HUES64 (cell line): ENCODE data around the gene SCAF8.

Experiments
- H3K27ac ChIP-seq: 2 replicates; pipeline ENCODE4 v1.7.0; 2013; ENCODE audit warnings: low read depth, low read length, inconsistent platforms
- H3K27me3 ChIP-seq: 2 replicates; pipeline ENCODE4 v1.6.1; 2013; ENCODE audit warnings: mild to moderate bottlenecking, low read length; ENCODE audit not compliant: insufficient read depth
- H3K36me3 ChIP-seq: 2 replicates; pipeline ENCODE4 v1.6.1; 2013; ENCODE audit warnings: mild to moderate bottlenecking, low read length; ENCODE audit not compliant: insufficient read depth
- H3K4me1 ChIP-seq: 2 replicates; pipeline ENCODE4 v1.6.1; 2013; ENCODE audit warnings: mild to moderate bottlenecking, low read length, moderate library complexity; ENCODE audit not compliant: insufficient read depth
- H3K4me3 ChIP-seq: 2 replicates; pipeline ENCODE4 v1.5.1; 2013; ENCODE audit warnings: mild to moderate bottlenecking, low read length, moderate library complexity
- H3K9ac ChIP-seq: 2 replicates; pipeline ENCODE4 v1.6.1; 2013; ENCODE audit warnings: mild to moderate bottlenecking, low read depth, low read length
- H3K9me3 ChIP-seq: 2 replicates; pipeline ENCODE4 v1.6.1; 2013; ENCODE audit warnings: low read depth, low read length; ENCODE audit not compliant: insufficient read depth
- WGBS: fragments of 150-250, 120-280 bp; methylation state at CpG from one replicate; pipeline ENCODE4 v1.1.7; 2013; ENCODE audit warnings: missing lambda C conversion rate; 5-methylcytosine and 5-hydroxymethylcytosine counted together

Gene SCAF8

GRCh38 chr6:154842833-154843232 is 109.6 kb downstream of the SCAF8 start:
- no peak overlapping the region for H3K9ac ChIP-seq
- H3K36me3 ChIP-seq, result peaks cover 5% of the 10 kb centered on the region; the same call in 1 of the 2 replicates
- H3K4me1 ChIP-seq, result peaks cover 28% of the 10 kb centered on the region
- no peaks in the 10 kb centered on the region for H3K9me3 ChIP-seq
- no peaks in the 10 kb centered on the region for H3K27me3 ChIP-seq
- 50% methylated on average over 1 of the region's 2 CpGs for WGBS
- H3K4me3 ChIP-seq, result no peak overlapping the region
- H3K27ac ChIP-seq, result no peak overlapping the region

GRCh38 chr6:154847318-154847717 is 114.1 kb downstream of the SCAF8 start:
- Histone ChIP-seq H3K36me3 (no peaks in the 10 kb centered on the region), H3K27ac (no peak overlapping the region), H3K27me3 (no peaks in the 10 kb centered on the region), H3K9me3 (no peaks in the 10 kb centered on the region), H3K4me3 (no peak overlapping the region), H3K4me1 (peaks cover 20% of the 10 kb centered on the region), H3K9ac (no peak overlapping the region)
- WGBS, result 100% methylated on average over 1 of the region's 2 CpGs

GRCh38 chr6:154848580-154848979 is 115.4 kb downstream of the SCAF8 start:
- Histone ChIP-seq H3K4me3 (no peak overlapping the region), H3K9ac (no peak overlapping the region), H3K27me3 (no peaks in the 10 kb centered on the region), H3K9me3 (no peaks in the 10 kb centered on the region), H3K36me3 (no peaks in the 10 kb centered on the region), H3K4me1 (peaks cover 19% of the 10 kb centered on the region), H3K27ac (no peak overlapping the region)

- Histone ChIP-seq H3K27ac (no peak overlapping the region), H3K27me3 (no peaks in the 10 kb centered on the region), H3K4me3 (no peak overlapping the region), H3K9me3 (no peaks in the 10 kb centered on the region), H3K9ac (no peak overlapping the region), H3K4me1 (peaks cover 16% of the 10 kb centered on the region), H3K36me3 (no peaks in the 10 kb centered on the region)
- 95% methylated on average over 1 of the region's 1 CpG for WGBS
Measured at GRCh38 chr6:154849475-154849874, 116.3 kb downstream of the SCAF8 start.

- H3K4me3 ChIP-seq, result no peak overlapping the region
- H3K4me1 ChIP-seq, result peaks cover 9% of the 10 kb centered on the region
- no peaks in the 10 kb centered on the region for H3K9me3 ChIP-seq
- H3K9ac ChIP-seq, result no peak overlapping the region
- H3K36me3 ChIP-seq, result no peaks in the 10 kb centered on the region
- H3K27ac ChIP-seq, result no peak overlapping the region
- WGBS, result 95% methylated on average over 3 of the region's 3 CpGs
- H3K27me3 ChIP-seq, result no peaks in the 10 kb centered on the region
Measured at GRCh38 chr6:154852687-154853086, 119.5 kb downstream of the SCAF8 start.

GRCh38 chr6:154857529-154857928 is 124.3 kb downstream of the SCAF8 start:
- WGBS, result 98% methylated on average over 5 of the region's 5 CpGs
- Histone ChIP-seq H3K36me3 (peaks cover 5% of the 10 kb centered on the region; the same call in 1 of the 2 replicates), H3K27me3 (no peaks in the 10 kb centered on the region), H3K4me1 (no peaks in the 10 kb centered on the region), H3K9ac (no peak overlapping the region), H3K9me3 (no peaks in the 10 kb centered on the region), H3K27ac (no peak overlapping the region), H3K4me3 (no peak overlapping the region)

- no peaks in the 10 kb centered on the region for H3K9me3 ChIP-seq
- H3K4me1 ChIP-seq, result peaks cover 11% of the 10 kb centered on the region
- H3K9ac ChIP-seq, result no peak overlapping the region
- no peak overlapping the region for H3K4me3 ChIP-seq
- H3K27me3 ChIP-seq, result no peaks in the 10 kb centered on the region
- 100% methylated on average over 1 of the region's 1 CpG for WGBS
- peaks cover 5% of the 10 kb centered on the region; the same call in 1 of the 2 replicates for H3K36me3 ChIP-seq
- H3K27ac ChIP-seq, result no peak overlapping the region
Measured at GRCh38 chr6:154861825-154862224, 128.6 kb downstream of the SCAF8 start.

- Histone ChIP-seq H3K9ac (no peak overlapping the region), H3K27ac (no peak overlapping the region), H3K4me1 (peaks cover 11% of the 10 kb centered on the region), H3K4me3 (no peak overlapping the region), H3K36me3 (peaks cover 5% of the 10 kb centered on the region; the same call in 1 of the 2 replicates), H3K27me3 (no peaks in the 10 kb centered on the region), H3K9me3 (no peaks in the 10 kb centered on the region)
- WGBS, result 95% methylated on average over 11 of the region's 11 CpGs
Measured at GRCh38 chr6:154862536-154862935, 129.3 kb downstream of the SCAF8 start.

- no peak overlapping the region for H3K4me3 ChIP-seq
Measured at GRCh38 chr6:154864066-154864430, 130.8 kb downstream of the SCAF8 start.

GRCh38 chr6:154865291-154865690 is 132.1 kb downstream of the SCAF8 start:
- H3K9me3 ChIP-seq, result no peaks in the 10 kb centered on the region
- H3K9ac ChIP-seq, result no peak overlapping the region
- 93% methylated on average over 4 of the region's 4 CpGs for WGBS

More at GRCh38 chr6:154864066-154864430, 130.8 kb downstream of the SCAF8 start:
- H3K27ac ChIP-seq, result peak overlapping the region; percentile 24; the same call in 1 of the 2 replicates
- H3K9me3 ChIP-seq, result no peaks in the 10 kb centered on the region
- peaks cover 11% of the 10 kb centered on the region for H3K4me1 ChIP-seq
- no peak overlapping the region for H3K9ac ChIP-seq
- H3K36me3 ChIP-seq, result peaks cover 5% of the 10 kb centered on the region; the same call in 1 of the 2 replicates
- no peaks in the 10 kb centered on the region for H3K27me3 ChIP-seq
- WGBS, result 75% methylated on average over 3 of the region's 3 CpGs

GRCh38 chr6:154868143-154868594 is 135.0 kb downstream of the SCAF8 start:
- WGBS, result 79% methylated on average over 6 of the region's 6 CpGs
- peaks cover 20% of the 10 kb centered on the region for H3K4me1 ChIP-seq

More at GRCh38 chr6:154865291-154865690, 132.1 kb downstream of the SCAF8 start:
- Histone ChIP-seq H3K4me3 (no peak overlapping the region), H3K4me1 (peaks cover 11% of the 10 kb centered on the region), H3K27me3 (no peaks in the 10 kb centered on the region), H3K36me3 (peaks cover 5% of the 10 kb centered on the region; the same call in 1 of the 2 replicates), H3K27ac (no peak overlapping the region)

GRCh38 chr6:154872542-154873114 is 139.4 kb downstream of the SCAF8 start:
- Histone ChIP-seq H3K4me1 (peaks cover 37% of the 10 kb centered on the region), H3K27me3 (no peaks in the 10 kb centered on the region), H3K4me3 (no peak overlapping the region), H3K27ac (no peak overlapping the region), H3K9me3 (no peaks in the 10 kb centered on the region), H3K36me3 (no peaks in the 10 kb centered on the region), H3K9ac (no peak overlapping the region)
- WGBS, result 85% methylated on average over 8 of the region's 8 CpGs

More at GRCh38 chr6:154868143-154868594, 135.0 kb downstream of the SCAF8 start:
- H3K9me3 ChIP-seq, result no peaks in the 10 kb centered on the region
- H3K4me3 ChIP-seq, result no peak overlapping the region
- no peaks in the 10 kb centered on the region; the same call in 1 of the 2 replicates for H3K36me3 ChIP-seq
- no peak overlapping the region for H3K27ac ChIP-seq
- H3K27me3 ChIP-seq, result no peaks in the 10 kb centered on the region
- no peak overlapping the region for H3K9ac ChIP-seq
